Measurements from ENCODE around the gene LCNL1.

LCNL1 gene

GRCh38 chr9:137016436-137016835 lies 33.6 kb downstream of the LCNL1 start:
- Histone ChIP-seq H3K27ac (ENCODE audit: low read length) (no peak overlapping the region), H3K36me3 (ENCODE audit: control insufficient read depth in 2 of 2, insufficient read depth in 2 of 2, low read length in 2 of 2) (peaks cover 4 to 9% of the 10 kb centered on the region in 2 donors)

GRCh38 chr9:137017071-137017470 lies 34.3 kb downstream of the LCNL1 start:
- H3K9ac ChIP-seq (ENCODE audit: low read length in 2 of 2): no peak overlapping the region
- peaks cover 4 to 9% of the 10 kb centered on the region in 2 donors for H3K36me3 ChIP-seq (ENCODE audit: control insufficient read depth in 2 of 2, insufficient read depth in 2 of 2, low read length in 2 of 2)
- H3K9me3 ChIP-seq (ENCODE audit: control insufficient read depth in 2 of 2, low read length in 2 of 2): no peaks in the 10 kb centered on the region
- H3K4me3 ChIP-seq (ENCODE audit: low read length in 2 of 2): no peak overlapping the region
- H3K4me1 ChIP-seq (ENCODE audit: control insufficient read depth, insufficient read depth, low read length): no peaks in the 10 kb centered on the region
- no peaks in the 10 kb centered on the region for H3K27me3 ChIP-seq (ENCODE audit: control insufficient read depth in 1 of 2, insufficient read depth in 2 of 2, low read length in 2 of 2)
- H3K27ac ChIP-seq (ENCODE audit: low read length): no peak overlapping the region

More at GRCh38 chr9:137016436-137016835, 33.6 kb downstream of the LCNL1 start:
- Histone ChIP-seq H3K9ac (ENCODE audit: low read length in 2 of 2) (no peak overlapping the region), H3K9me3 (ENCODE audit: control insufficient read depth in 2 of 2, low read length in 2 of 2) (no peaks in the 10 kb centered on the region), H3K4me3 (ENCODE audit: low read length in 2 of 2) (no peak overlapping the region), H3K27me3 (ENCODE audit: control insufficient read depth in 1 of 2, insufficient read depth in 2 of 2, low read length in 2 of 2) (no peaks in the 10 kb centered on the region), H3K4me1 (ENCODE audit: control insufficient read depth, insufficient read depth, low read length) (no peaks in the 10 kb centered on the region)

- Histone ChIP-seq H3K4me1 (ENCODE audit: control insufficient read depth, insufficient read depth, low read length) (no peaks in the 10 kb centered on the region), H3K27me3 (ENCODE audit: control insufficient read depth in 1 of 2, insufficient read depth in 2 of 2, low read length in 2 of 2) (no peaks in the 10 kb centered on the region), H3K36me3 (ENCODE audit: control insufficient read depth in 2 of 2, insufficient read depth in 2 of 2, low read length in 2 of 2) (peaks cover 4 to 9% of the 10 kb centered on the region in 2 donors), H3K9me3 (ENCODE audit: control insufficient read depth in 2 of 2, low read length in 2 of 2) (no peaks in the 10 kb centered on the region), H3K4me3 (ENCODE audit: low read length in 2 of 2) (no peak overlapping the region), H3K9ac (ENCODE audit: low read length in 2 of 2) (no peak overlapping the region), H3K27ac (ENCODE audit: low read length) (no peak overlapping the region)
Observed at GRCh38 chr9:137017791-137018497, 35.2 kb downstream of the LCNL1 start.

GRCh38 chr9:137018761-137019559 lies 36.2 kb downstream of the LCNL1 start:
- H3K36me3 ChIP-seq (ENCODE audit: control insufficient read depth in 2 of 2, insufficient read depth in 2 of 2, low read length in 2 of 2): peaks cover 4 to 9% of the 10 kb centered on the region in 2 donors
- no peak overlapping the region for H3K27ac ChIP-seq (ENCODE audit: low read length)
- H3K9me3 ChIP-seq (ENCODE audit: control insufficient read depth in 2 of 2, low read length in 2 of 2): no peaks in the 10 kb centered on the region
- no peaks in the 10 kb centered on the region for H3K4me1 ChIP-seq (ENCODE audit: control insufficient read depth, insufficient read depth, low read length)
- H3K4me3 ChIP-seq (ENCODE audit: low read length in 2 of 2): no peak overlapping the region
- H3K9ac ChIP-seq (ENCODE audit: low read length in 2 of 2): no peak overlapping the region
- no peaks in the 10 kb centered on the region for H3K27me3 ChIP-seq (ENCODE audit: control insufficient read depth in 1 of 2, insufficient read depth in 2 of 2, low read length in 2 of 2)

- Histone ChIP-seq H3K27me3 (ENCODE audit: control insufficient read depth in 1 of 2, insufficient read depth in 2 of 2, low read length in 2 of 2) (no peaks in the 10 kb centered on the region), H3K4me1 (ENCODE audit: control insufficient read depth, insufficient read depth, low read length) (peaks cover 2% of the 10 kb centered on the region), H3K9me3 (ENCODE audit: control insufficient read depth in 2 of 2, low read length in 2 of 2) (no peaks in the 10 kb centered on the region), H3K36me3 (ENCODE audit: control insufficient read depth in 2 of 2, insufficient read depth in 2 of 2, low read length in 2 of 2) (peaks cover 4 to 8% of the 10 kb centered on the region in 2 donors), H3K4me3 (ENCODE audit: low read length in 2 of 2) (no peak overlapping the region), H3K9ac (ENCODE audit: low read length in 2 of 2) (no peak overlapping the region), H3K27ac (ENCODE audit: low read length) (no peak overlapping the region)
Observed at GRCh38 chr9:137019891-137020683, 37.3 kb downstream of the LCNL1 start.

- Histone ChIP-seq H3K4me3 (ENCODE audit: low read length in 2 of 2) (no peak overlapping the region), H3K27ac (ENCODE audit: low read length) (no peak overlapping the region), H3K36me3 (ENCODE audit: control insufficient read depth in 2 of 2, insufficient read depth in 2 of 2, low read length in 2 of 2) (peaks cover 3 to 6% of the 10 kb centered on the region in 2 donors), H3K9ac (ENCODE audit: low read length in 2 of 2) (no peak overlapping the region), H3K9me3 (ENCODE audit: control insufficient read depth in 2 of 2, low read length in 2 of 2) (no peaks in the 10 kb centered on the region), H3K27me3 (ENCODE audit: control insufficient read depth in 1 of 2, insufficient read depth in 2 of 2, low read length in 2 of 2) (no peaks in the 10 kb centered on the region), H3K4me1 (ENCODE audit: control insufficient read depth, insufficient read depth, low read length) (peaks cover 4% of the 10 kb centered on the region)
Observed at GRCh38 chr9:137020771-137021567, 38.2 kb downstream of the LCNL1 start.

GRCh38 chr9:137021568-137021978 lies 38.8 kb downstream of the LCNL1 start:
- Histone ChIP-seq H3K27me3 (ENCODE audit: control insufficient read depth in 1 of 2, insufficient read depth in 2 of 2, low read length in 2 of 2) (no peaks in the 10 kb centered on the region), H3K9ac (ENCODE audit: low read length in 2 of 2) (no peak overlapping the region), H3K4me1 (ENCODE audit: control insufficient read depth, insufficient read depth, low read length) (peaks cover 9% of the 10 kb centered on the region), H3K9me3 (ENCODE audit: control insufficient read depth in 2 of 2, low read length in 2 of 2) (no peaks in the 10 kb centered on the region), H3K4me3 (ENCODE audit: low read length in 2 of 2) (no peak overlapping the region), H3K27ac (ENCODE audit: low read length) (no peak overlapping the region), H3K36me3 (ENCODE audit: control insufficient read depth in 2 of 2, insufficient read depth in 2 of 2, low read length in 2 of 2) (peaks cover 0 to 4% of the 10 kb centered on the region in 2 donors)

- H3K27me3 ChIP-seq (ENCODE audit: control insufficient read depth in 1 of 2, insufficient read depth in 2 of 2, low read length in 2 of 2): no peaks in the 10 kb centered on the region
- H3K27ac ChIP-seq (ENCODE audit: low read length): no peak overlapping the region
- H3K9ac ChIP-seq (ENCODE audit: low read length in 2 of 2): no peak overlapping the region
- peaks cover 0 to 2% of the 10 kb centered on the region in 2 donors for H3K36me3 ChIP-seq (ENCODE audit: control insufficient read depth in 2 of 2, insufficient read depth in 2 of 2, low read length in 2 of 2)
- peaks cover 15% of the 10 kb centered on the region for H3K4me1 ChIP-seq (ENCODE audit: control insufficient read depth, insufficient read depth, low read length)
- H3K9me3 ChIP-seq (ENCODE audit: control insufficient read depth in 2 of 2, low read length in 2 of 2): no peaks in the 10 kb centered on the region
- H3K4me3 ChIP-seq (ENCODE audit: low read length in 2 of 2): no peak overlapping the region
Observed at GRCh38 chr9:137021979-137022661, 39.3 kb downstream of the LCNL1 start.

- Histone ChIP-seq H3K36me3 (ENCODE audit: control insufficient read depth in 2 of 2, insufficient read depth in 2 of 2, low read length in 2 of 2) (no peaks in the 10 kb centered on the region), H3K27ac (ENCODE audit: low read length) (no peak overlapping the region), H3K27me3 (ENCODE audit: control insufficient read depth in 1 of 2, insufficient read depth in 2 of 2, low read length in 2 of 2) (no peaks in the 10 kb centered on the region), H3K4me3 (ENCODE audit: low read length in 2 of 2) (no peak overlapping the region), H3K9me3 (ENCODE audit: control insufficient read depth in 2 of 2, low read length in 2 of 2) (no peaks in the 10 kb centered on the region), H3K4me1 (ENCODE audit: control insufficient read depth, insufficient read depth, low read length) (peaks cover 20% of the 10 kb centered on the region), H3K9ac (ENCODE audit: low read length in 2 of 2) (no peak overlapping the region)
Observed at GRCh38 chr9:137022662-137023008, 39.8 kb downstream of the LCNL1 start.

Data from stomach smooth muscle (tissue), 2 donors.